H1 (cell line): ENCODE measurements around the gene PLA2G4E. TPM values are rescaled to one million over a fixed set of nuclear protein-coding genes. Genes with fewer than 3 reads are reported as not detected.

Experiments
- CTCF ChIA-PET: fragments of 300-600 bp; sonication (Branson Sonifier 250); formaldehyde crosslinking; loops from one replicate; lab custom pipeline; 2021; ENCODE audit not compliant: partially characterized antibody; lab: Charles Lee
- POLR2A ChIA-PET: fragments of 300-600 bp; sonication (Branson Sonifier 250); formaldehyde crosslinking; loops from one replicate; lab custom pipeline; 2021; ENCODE audit warnings: inconsistent platforms; ENCODE audit not compliant: partially characterized antibody; lab: Charles Lee
- DNase-seq, 2 experiments: peaks; one replicate each; pipeline versions ENCODE4 v3.0.0 to v3.0.0-alpha.2; 2010 to 2022; ENCODE audit warnings: low spot score in 2 of 2, low read depth in 1 of 2, mixed read lengths in 1 of 2
- FAIRE-seq: peaks from 2 replicates; lab custom pipeline; 2011; peaks lifted over from hg19 to GRCh38; lab: Jason Lieb, UNC
- H2AFZ ChIP-seq: 2 replicates; pipeline ENCODE4 v1.8.1; 2012; ENCODE audit warnings: low read length, inconsistent platforms
- H2AK5ac ChIP-seq: 2 replicates; pipeline ENCODE4 v1.6.1; 2013; ENCODE audit warnings: low read depth, low read length
- H2BK120ac ChIP-seq: replicated peaks from 2 replicates; pipeline ENCODE3; 2013; ENCODE audit warnings: low read depth, low read length, inconsistent platforms
- H2BK12ac ChIP-seq: 2 replicates; pipeline ENCODE4 v1.6.1; 2013; ENCODE audit warnings: low read depth, low read length
- H2BK15ac ChIP-seq: 2 replicates; pipeline ENCODE4 v1.6.1; 2013; ENCODE audit warnings: low read length
- H2BK20ac ChIP-seq: 2 replicates; pipeline ENCODE4 v1.6.1; 2013; ENCODE audit warnings: low read length
- H2BK5ac ChIP-seq: 2 replicates; pipeline ENCODE4 v1.6.1; 2013; ENCODE audit warnings: low read depth, low read length
- H3K14ac ChIP-seq: 2 replicates; pipeline ENCODE4 v1.6.1; 2013; ENCODE audit warnings: inconsistent platforms; ENCODE audit not compliant: insufficient read length
- H3K18ac ChIP-seq: 2 replicates; pipeline ENCODE4 v1.6.1; 2013; ENCODE audit warnings: low read length; ENCODE audit errors: extremely low read depth
- H3K23ac ChIP-seq: 2 replicates; pipeline ENCODE4 v1.6.1; 2013; ENCODE audit warnings: inconsistent platforms; ENCODE audit not compliant: insufficient read length
- H3K23me2 ChIP-seq: 2 replicates; pipeline ENCODE4 v1.6.1; 2013; ENCODE audit warnings: low read depth, low read length
- H3K27ac ChIP-seq: 2 replicates; pipeline ENCODE4 v1.6.1; 2011; ENCODE audit warnings: low read depth, low read length, inconsistent platforms
- H3K27me3 ChIP-seq, 4 experiments: replicated peaks in 1 of 4; 1 replicate in 1 of 4; 2 replicates in 3 of 4; pipeline versions ENCODE4 v1.6.1 to v1.8.1; 2011 to 2013; ENCODE audit warnings: low read length in 3 of 4, mild to moderate bottlenecking in 3 of 4, inconsistent platforms in 2 of 4, mixed read lengths in 2 of 4, moderate library complexity in 1 of 4; ENCODE audit not compliant: control insufficient read depth in 3 of 4, insufficient read depth in 3 of 4; ENCODE audit errors: extremely low read depth in 1 of 4
- H3K36me3 ChIP-seq, 4 experiments: 2 replicates each; pipeline versions ENCODE4 v1.6.1 to v1.8.1; 2011 to 2013; ENCODE audit warnings: mild to moderate bottlenecking in 4 of 4, low read length in 3 of 4, moderate library complexity in 2 of 4, control low read depth in 1 of 4, inconsistent platforms in 1 of 4; ENCODE audit not compliant: insufficient read depth in 4 of 4, control insufficient read depth in 2 of 4
- H3K4ac ChIP-seq: replicated peaks from 2 replicates; pipeline ENCODE3; 2013; ENCODE audit warnings: low read length, low read depth, mixed read lengths, inconsistent platforms; ENCODE audit not compliant: insufficient read length
- H3K4me1 ChIP-seq, 4 experiments: replicated peaks in 1 of 4; 1 replicate in 1 of 4; 2 replicates in 3 of 4; pipeline versions ENCODE4 v1.6.1 to v1.8.1; 2011 to 2013; ENCODE audit warnings: low read length in 3 of 4, inconsistent platforms in 2 of 4, mixed read lengths in 1 of 4; ENCODE audit not compliant: insufficient read depth in 4 of 4, control insufficient read depth in 3 of 4
- H3K4me2 ChIP-seq, 2 experiments: 2 replicates each; pipeline versions ENCODE4 v1.6.1 to v1.8.1; 2011 to 2013; ENCODE audit warnings: low read depth in 2 of 2, low read length in 2 of 2, control low read depth in 1 of 2, inconsistent platforms in 1 of 2, mild to moderate bottlenecking in 1 of 2; ENCODE audit not compliant: insufficient read depth in 1 of 2
- H3K4me3 ChIP-seq, 4 experiments: fragments of 200-600, 300-600 bp in 1 of 4; sonication (generic), shearing (Covaris generic), sonication (Bioruptor Twin) in 1 of 4; 2 replicates each; pipeline versions ENCODE4 v1.5.1 to v1.8.1; 2011 to 2016; ENCODE audit warnings: low read length in 4 of 4, low read depth in 3 of 4, control low read depth in 2 of 4, inconsistent platforms in 2 of 4, mild to moderate bottlenecking in 2 of 4, mixed read lengths in 1 of 4, moderate library complexity in 1 of 4; ENCODE audit not compliant: insufficient read depth in 2 of 4; ENCODE audit errors: extremely low read depth in 1 of 4
- H3K56ac ChIP-seq: replicated peaks from 2 replicates; pipeline ENCODE3; 2013; ENCODE audit warnings: low read depth, mild to moderate bottlenecking, mixed read lengths, low read length, inconsistent platforms; ENCODE audit not compliant: insufficient read length
- H3K79me1 ChIP-seq: 2 replicates; pipeline ENCODE4 v1.6.1; 2013; ENCODE audit warnings: low read depth, low read length, control low read depth
- H3K79me2 ChIP-seq, 2 experiments: 2 replicates each; pipeline versions ENCODE4 v1.6.1 to v1.8.1; 2012 to 2013; ENCODE audit warnings: low read length in 2 of 2, mild to moderate bottlenecking in 2 of 2, inconsistent platforms in 1 of 2; ENCODE audit not compliant: insufficient read depth in 2 of 2, control insufficient read depth in 1 of 2
- H3K9ac ChIP-seq, 4 experiments: replicated peaks in 1 of 4; 1 replicate in 1 of 4; 2 replicates in 3 of 4; pipeline versions ENCODE4 v1.6.1 to v1.8.1; 2011 to 2013; ENCODE audit warnings: low read depth in 3 of 4, low read length in 3 of 4, control low read depth in 2 of 4, mild to moderate bottlenecking in 2 of 4, moderate library complexity in 2 of 4, inconsistent platforms in 1 of 4; ENCODE audit errors: extremely low read depth in 1 of 4
- H3K9me3 ChIP-seq, 2 experiments: 2 replicates each; pipeline versions ENCODE4 v1.6.1 to v1.8.1; 2012 to 2013; ENCODE audit warnings: mild to moderate bottlenecking in 2 of 2, moderate library complexity in 2 of 2, control low read depth in 1 of 2, inconsistent platforms in 1 of 2, low read depth in 1 of 2, low read length in 1 of 2, mixed read lengths in 1 of 2; ENCODE audit not compliant: insufficient read depth in 2 of 2
- H4K20me1 ChIP-seq, 2 experiments: replicated peaks in 1 of 2; 2 replicates each; pipeline versions ENCODE3 to v1.8.1; 2011 to 2013; ENCODE audit warnings: inconsistent platforms in 2 of 2, low read length in 2 of 2, mild to moderate bottlenecking in 1 of 2; ENCODE audit not compliant: insufficient read depth in 2 of 2, control insufficient read depth in 1 of 2
- H4K5ac ChIP-seq: 2 replicates; pipeline ENCODE4 v1.6.1; 2013; ENCODE audit warnings: low read length, low read depth, mixed read lengths, inconsistent platforms; ENCODE audit not compliant: insufficient read length
- H4K8ac ChIP-seq: 2 replicates; pipeline ENCODE4 v1.8.0; 2013; ENCODE audit warnings: mild to moderate bottlenecking, moderate library complexity, low read length, inconsistent platforms; ENCODE audit not compliant: insufficient read depth; ENCODE audit errors: extremely low read depth
- H4K91ac ChIP-seq: replicated peaks from 2 replicates; pipeline ENCODE3; 2013; ENCODE audit warnings: low read length, mixed read lengths, inconsistent platforms; ENCODE audit not compliant: insufficient read length
- ASH2L ChIP-seq: fragments of 200-600, 300-600 bp; sonication (generic); IDR thresholded peaks from one replicate; pipeline ENCODE4 v1.7.1; 2017; ENCODE audit warnings: low read length
- BACH1 ChIP-seq: IDR thresholded peaks from 2 replicates; pipeline ENCODE4 v1.6.1; 2012; ENCODE audit warnings: low read length, improper control_type of control experiment
- BRCA1 ChIP-seq: IDR thresholded peaks from 2 replicates; pipeline ENCODE4 v1.6.1; 2012; ENCODE audit warnings: low read depth, low read length, improper control_type of control experiment
- CREB1 ChIP-seq: IDR thresholded peaks from 2 replicates; pipeline ENCODE4 v1.6.1; 2012; ENCODE audit warnings: inconsistent platforms
- CTCF ChIP-seq, 3 experiments: IDR thresholded peaks; 1 replicate in 2 of 3; 2 replicates in 1 of 3; pipeline versions ENCODE4 v1.5.1 to v1.6.1; 2011; ENCODE audit warnings: low read length in 3 of 3, mild to moderate bottlenecking in 3 of 3, inconsistent platforms in 2 of 3, low read depth in 1 of 3, moderate library complexity in 1 of 3; ENCODE audit not compliant: insufficient read depth in 1 of 3; ENCODE audit errors: control extremely low read depth in 1 of 3
- GTF2F1 ChIP-seq: IDR thresholded peaks from 2 replicates; pipeline ENCODE4 v1.6.1; 2012; ENCODE audit warnings: low read depth, low read length, improper control_type of control experiment, borderline replicate concordance
- KDM1A ChIP-seq: fragments of 200-600, 300-600 bp; sonication (generic); IDR thresholded peaks from 2 replicates; pipeline ENCODE4 v1.7.1; 2016; ENCODE audit warnings: mild to moderate bottlenecking, low read length, borderline replicate concordance
- KDM5A ChIP-seq: fragments of 200-600 bp; IDR thresholded peaks from 2 replicates; pipeline ENCODE4 v1.7.1; 2012; ENCODE audit warnings: mild to moderate bottlenecking, low read length, inconsistent platforms, mixed read lengths
- NANOG ChIP-seq: IDR thresholded peaks from 2 replicates; pipeline ENCODE4 v1.6.1; 2011; ENCODE audit warnings: low read length, low read depth, mild to moderate bottlenecking, inconsistent platforms; ENCODE audit not compliant: insufficient read depth, poor library complexity, severe bottlenecking
- NRF1 ChIP-seq: IDR thresholded peaks from 2 replicates; pipeline ENCODE4 v1.6.1; 2011; ENCODE audit warnings: mild to moderate bottlenecking, low read depth, low read length, improper control_type of control experiment
- SIX5 ChIP-seq: IDR thresholded peaks from 2 replicates; pipeline ENCODE4 v1.6.1; 2011; ENCODE audit warnings: mild to moderate bottlenecking, low read depth, low read length
- SP1 ChIP-seq: IDR thresholded peaks from 2 replicates; pipeline ENCODE4 v1.6.1; 2011; ENCODE audit warnings: low read depth, low read length
- WGBS, 2 experiments: shearing (Covaris generic) in 1 of 2; methylation state at CpG; one replicate each; pipeline versions ENCODE4 v1.1.6 to v1.1.7; 2013 to 2015; ENCODE audit warnings: low lambda C conversion rate in 2 of 2, mixed read lengths in 2 of 2, inconsistent platforms in 1 of 2, low coverage in 1 of 2, missing lambda C conversion rate in 1 of 2; ENCODE audit not compliant: insufficient replicate concordance in 2 of 2, insufficient coverage in 1 of 2, insufficient read length in 1 of 2; ENCODE audit errors: extremely low coverage in 1 of 2, missing lambda C conversion rate in 1 of 2; 5-methylcytosine and 5-hydroxymethylcytosine counted together
- polyA plus RNA-seq, 7 experiments: library from polyadenylated mRNA; depleted of rRNA in 3 of 7; stranded (reverse) in 5 of 7; unstranded in 2 of 7; fragments of >200 nt in 5 of 7; fragments of 200-250 nt in 2 of 7; gene quantifications; 1 replicate in 5 of 7; 2 replicates in 1 of 7; 4 replicates in 1 of 7; pipeline versions ENCODE4 v1.2.1 to v1.2.3, GENCODE V29; 2011 to 2013; ENCODE audit warnings: missing spikeins in 2 of 7, mixed read lengths in 2 of 7
- total RNA-seq: library from RNA; stranded (reverse); fragmentation: NEBNext Ultra II Directional; extraction: Animal tissue kit (Norgen Biotek cat#: 25700); gene quantifications from 2 replicates; pipeline ENCODE4 v1.2.1, GENCODE V29; 2021

PLA2G4E gene
- total and polyA plus RNA-seq, 2 of the 8 experiments (the other 6 are each of a cell fraction or from before 2014, with no cell fraction given) = 0.03 TPM; not detected in 1

- Histone ChIP-seq H2BK15ac (no peak overlapping the region), H3K36me3 (no peaks in the 10 kb centered on the region), H2BK120ac (no peak overlapping the region), H3K4ac (no peak overlapping the region), H3K9ac (no peak overlapping the region), H4K91ac (no peak overlapping the region), H2AFZ (no peak overlapping the region), H3K9me3 (no peaks in the 10 kb centered on the region), H3K4me3 (no peak overlapping the region), H3K23me2 (no peaks in the 10 kb centered on the region), H4K5ac (no peak overlapping the region), H4K8ac (no peak overlapping the region), H2AK5ac (no peak overlapping the region), H3K23ac (no peak overlapping the region), H3K79me1 (no peaks in the 10 kb centered on the region), H2BK12ac (no peak overlapping the region), H3K79me2 (no peaks in the 10 kb centered on the region), H3K27ac (no peak overlapping the region), H3K4me2 (no peak overlapping the region), H3K27me3 (no peaks in the 10 kb centered on the region), H2BK5ac (no peak overlapping the region), H2BK20ac (no peak overlapping the region), H4K20me1 (no peaks in the 10 kb centered on the region), H3K18ac (no peak overlapping the region), H3K4me1 (no peaks in the 10 kb centered on the region), H3K56ac (no peak overlapping the region), H3K14ac (no peak overlapping the region)
- no peak for FAIRE-seq
- ChIA-PET CTCF (interaction anchor here (0.7 to 16.4 kb wide), 10 partner anchors 9 to 390 kb away, joined by 3 to 196 read pairs (median 6); no protein-coding TSS in a partner anchor), POLR2A (interaction anchor here (1.2 kb wide), 1 partner anchor 11 kb away, joined by 3 read pairs; no protein-coding TSS in a partner anchor)
- WGBS, 2 experiments = 86% methylated on average over 7 of the region's 7 CpGs; no CpG with 5 or more reads in 1 of the 2 experiments
- TF ChIP-seq NRF1 = no peak
- TF ChIP-seq CTCF (IDR thresholded peaks at IDR 0.05; ENCODE audit: control extremely low read depth in 1 of 3, insufficient read depth in 1 of 3, low read depth in 1 of 3, low read length in 3 of 3) = no peak
- no peak for TF ChIP-seq CREB1
- no peak for TF ChIP-seq ASH2L
- TF ChIP-seq BACH1 = no peak
- TF ChIP-seq SIX5 = no peak
- TF ChIP-seq NANOG = no peak
- TF ChIP-seq KDM1A = no peak
- TF ChIP-seq SP1 = no peak
- no peak for TF ChIP-seq KDM5A
- no peak for TF ChIP-seq GTF2F1
- TF ChIP-seq BRCA1 = no peak
- no peak for DNase-seq
Measured at GRCh38 chr15:41995476-41995855, 25.4 kb downstream of the PLA2G4E start.
